HEK293 (cell line): ENCODE measurements around the gene OLA1.

ENCODE experiments used
- CTCF ChIA-PET: fragments of 350-600 bp; formaldehyde crosslinking; extraction: SDS; loops from one replicate; lab custom pipeline; 2021; ENCODE audit warnings: antibody characterized with exemption; lab: Yijun Ruan, JAX
- POLR2A ChIA-PET: fragments of 300-600 bp; formaldehyde crosslinking; extraction: SDS; loops from one replicate; lab custom pipeline; 2020; ENCODE audit warnings: antibody characterized with exemption, inconsistent platforms; lab: Yijun Ruan, JAX
- H3K27ac ChIP-seq: fragments of 200-500 bp; sonication (Bioruptor generic); 2 replicates; pipeline ENCODE4 v1.5.1; 2014; ENCODE audit warnings: low read depth, low read length, control low read depth, inconsistent platforms; ENCODE audit errors: extremely low read depth
- H3K36me3 ChIP-seq, 2 experiments: fragments of 200-500 bp in 1 of 2; sonication (Bioruptor generic) in 1 of 2; 1 replicate in 1 of 2; 2 replicates in 1 of 2; pipeline ENCODE4 v1.5.1; 2014 to 2017; ENCODE audit warnings: inconsistent platforms in 2 of 2, low read length in 2 of 2; ENCODE audit not compliant: control insufficient read depth in 2 of 2, insufficient read depth in 1 of 2
- H3K4me1 ChIP-seq: fragments of 200-500 bp; sonication (Bioruptor generic); 2 replicates; pipeline ENCODE4 v1.5.1; 2014; ENCODE audit warnings: mild to moderate bottlenecking, low read length, inconsistent platforms; ENCODE audit not compliant: control insufficient read depth, insufficient read depth
- H3K4me3 ChIP-seq: 2 replicates; pipeline ENCODE4 v1.5.1; 2011; ENCODE audit warnings: low read depth, mild to moderate bottlenecking, control low read depth, low read length, moderate library complexity
- H3K9me3 ChIP-seq: fragments of 200-500 bp; sonication (Bioruptor generic); 2 replicates; pipeline ENCODE4 v1.5.1; 2014; ENCODE audit warnings: low read depth, low read length, inconsistent platforms; ENCODE audit not compliant: control insufficient read depth, insufficient read depth
- HOXA7 ChIP-seq: sonication (generic); formaldehyde crosslinking; IDR thresholded peaks from 2 replicates; pipeline ENCODE4 v1.8.1; 2022; ENCODE audit warnings: missing genetic modification reagents, borderline replicate concordance
- IKZF3 ChIP-seq: fragments of 450-650 bp; IDR thresholded peaks from 2 replicates; pipeline ENCODE4 v1.5.0; 2018; ENCODE audit warnings: missing biosample characterization, mild to moderate bottlenecking, missing genetic modification characterization, moderate library complexity
- KLF16 ChIP-seq: fragments of 450-650 bp; formaldehyde crosslinking; IDR thresholded peaks from 2 replicates; pipeline ENCODE4 v1.5.1; 2017; ENCODE audit warnings: missing biosample characterization, missing genetic modification characterization
- KLF7 ChIP-seq: fragments of 450-650 bp; formaldehyde crosslinking; IDR thresholded peaks from 2 replicates; pipeline ENCODE4 v1.5.1; 2016; ENCODE audit warnings: missing biosample characterization, missing genetic modification characterization, borderline replicate concordance
- KLF9 ChIP-seq: fragments of 450-650 bp; formaldehyde crosslinking; IDR thresholded peaks from 2 replicates; pipeline ENCODE4 v1.5.1; 2016; ENCODE audit warnings: missing biosample characterization, missing genetic modification characterization, low read depth
- SP3 ChIP-seq: fragments of 450-650 bp; formaldehyde crosslinking; IDR thresholded peaks from 2 replicates; pipeline ENCODE4 v1.5.1; 2016; ENCODE audit warnings: missing biosample characterization, missing genetic modification characterization
- ZBTB10 ChIP-seq: fragments of 450-650 bp; formaldehyde crosslinking; IDR thresholded peaks from 2 replicates; pipeline ENCODE4 v1.5.1; 2016; ENCODE audit warnings: missing biosample characterization, missing genetic modification characterization
- ZBTB17 ChIP-seq: fragments of 450-650 bp; formaldehyde crosslinking; IDR thresholded peaks from 2 replicates; pipeline ENCODE4 v1.5.1; 2016; ENCODE audit warnings: missing biosample characterization, missing genetic modification characterization
- ZNF114 ChIP-seq: fragments of 450-650 bp; formaldehyde crosslinking; IDR thresholded peaks from 2 replicates; pipeline ENCODE4 v1.5.0; 2017; ENCODE audit warnings: missing biosample characterization, missing genetic modification characterization
- ZNF18 ChIP-seq: fragments of 450-650 bp; formaldehyde crosslinking; IDR thresholded peaks from 2 replicates; pipeline ENCODE4 v1.5.1; 2016; ENCODE audit warnings: missing biosample characterization, missing genetic modification characterization
- ZNF221 ChIP-seq: fragments of 450-650 bp; formaldehyde crosslinking; IDR thresholded peaks from 2 replicates; pipeline ENCODE4 v1.5.1; 2017; ENCODE audit warnings: missing biosample characterization, missing genetic modification characterization, borderline replicate concordance
- ZNF248 ChIP-seq: fragments of 450-650 bp; formaldehyde crosslinking; IDR thresholded peaks from 2 replicates; pipeline ENCODE4 v1.5.1; 2017; ENCODE audit warnings: missing biosample characterization, missing genetic modification characterization
- ZNF26 ChIP-seq: fragments of 450-650 bp; formaldehyde crosslinking; IDR thresholded peaks from 2 replicates; pipeline ENCODE4 v1.5.1; 2016; ENCODE audit warnings: missing biosample characterization, missing genetic modification characterization
- ZNF473 ChIP-seq: fragments of 450-650 bp; formaldehyde crosslinking; IDR thresholded peaks from 2 replicates; pipeline ENCODE4 v1.5.1; 2017; ENCODE audit warnings: missing biosample characterization, missing genetic modification characterization
- ZNF610 ChIP-seq: fragments of 450-650 bp; formaldehyde crosslinking; IDR thresholded peaks from 2 replicates; pipeline ENCODE4 v1.5.1; 2016; ENCODE audit warnings: missing biosample characterization, missing genetic modification characterization, borderline replicate concordance
- ZNF626 ChIP-seq: fragments of 450-650 bp; sonication (Bioruptor Pico); formaldehyde crosslinking; IDR thresholded peaks from 2 replicates; pipeline ENCODE4 v1.5.1; 2018; ENCODE audit warnings: missing biosample characterization, missing genetic modification characterization, inconsistent platforms
- ZNF658 ChIP-seq: fragments of 450-650 bp; formaldehyde crosslinking; IDR thresholded peaks from 2 replicates; pipeline ENCODE4; 2016; ENCODE audit warnings: missing biosample characterization, missing genetic modification characterization
- ZNF664 ChIP-seq: fragments of 450-650 bp; formaldehyde crosslinking; IDR thresholded peaks from 2 replicates; pipeline ENCODE4 v1.5.1; 2016; ENCODE audit warnings: missing biosample characterization, missing genetic modification characterization
- ZNF707 ChIP-seq: fragments of 450-650 bp; formaldehyde crosslinking; IDR thresholded peaks from 2 replicates; pipeline ENCODE4 v1.5.1; 2016; ENCODE audit warnings: missing biosample characterization, missing genetic modification characterization
- ZNF768 ChIP-seq: fragments of 450-650 bp; formaldehyde crosslinking; IDR thresholded peaks from 2 replicates; pipeline ENCODE4 v1.5.1; 2018; ENCODE audit warnings: missing biosample characterization, mild to moderate bottlenecking, missing genetic modification characterization

The OLA1 gene

GRCh38 chr2:174035117-174035635 lies 213.2 kb downstream of the OLA1 start (continued):
- no peak for TF ChIP-seq ZNF18 (tag by site-specific recombination)
- no peak for TF ChIP-seq ZNF248 (tag by site-specific recombination)
- no peak for TF ChIP-seq KLF9
- no peak for TF ChIP-seq IKZF3 (tag by site-specific recombination)
- TF ChIP-seq ZBTB10 (tag by site-specific recombination), result no peak
- TF ChIP-seq ZNF610, result no peak
- TF ChIP-seq ZBTB17 (tag by site-specific recombination), result no peak

- TF ChIP-seq ZNF658 (tag by site-specific recombination) (no peak), HOXA7 (CRISPR knock-in tag) (no peak), ZNF626 (no peak)
- no peaks in the 10 kb centered on the region for H3K4me1 ChIP-seq
- ChIA-PET CTCF (no interaction called here), POLR2A (no interaction called here)
- H3K9me3 ChIP-seq, result no peaks in the 10 kb centered on the region
- H3K27ac ChIP-seq, result no peak overlapping the region
- no peaks in the 10 kb centered on the region for H3K36me3 ChIP-seq
- no peak overlapping the region for H3K4me3 ChIP-seq
Measured at GRCh38 chr2:174033163-174033550, 215.2 kb downstream of the OLA1 start.

GRCh38 chr2:174031226-174031625 lies 217.1 kb downstream of the OLA1 start:
- CTCF ChIA-PET, result interaction anchor here (1.1 kb wide), 1 partner anchor 9 kb away, joined by 5 read pairs; no protein-coding TSS in a partner anchor
- no peaks in the 10 kb centered on the region for H3K9me3 ChIP-seq
- POLR2A ChIA-PET, result interaction anchor here (0.6 kb wide), 1 partner anchor 67 kb away, joined by 3 read pairs; no protein-coding TSS in a partner anchor
- H3K4me3 ChIP-seq, result no peak overlapping the region
- no peaks in the 10 kb centered on the region for H3K4me1 ChIP-seq
- H3K27ac ChIP-seq, result no peak overlapping the region
- H3K36me3 ChIP-seq, result no peaks in the 10 kb centered on the region
- no peak for TF ChIP-seq SP3 (tag by site-specific recombination)
- no peak for TF ChIP-seq ZNF473 (tag by site-specific recombination)
- no peak for TF ChIP-seq ZNF221 (tag by site-specific recombination)
- no peak for TF ChIP-seq ZNF664 (tag by site-specific recombination)
- TF ChIP-seq KLF7 (tag by site-specific recombination), result no peak
- no peak for TF ChIP-seq ZNF707
- no peak for TF ChIP-seq ZNF114 (tag by site-specific recombination)
- TF ChIP-seq ZNF768, result no peak
- no peak for TF ChIP-seq ZNF26 (tag by site-specific recombination)
- no peak for TF ChIP-seq KLF16 (tag by site-specific recombination)
- no peak for TF ChIP-seq ZBTB10 (tag by site-specific recombination)
